Activated CD8-positive, alpha-beta memory T cell treated with anti-CD3 and anti-CD28 coated beads for 36 hours (primary cell): ENCODE data around the gene TBC1D8B. TPM values are rescaled to one million over a fixed set of nuclear protein-coding genes. Genes with fewer than 3 reads are reported as not detected.
"Not testable (repeated sequence)": the region's sequence is repeated elsewhere in the genome, so short reads cannot be mapped to it uniquely, and the experiment has no call there.

Experiments used
- CTCF ChIA-PET: fragments of 350-600 bp; sonication (Branson Sonifier 250); formaldehyde crosslinking; loops from one replicate; lab custom pipeline; 2021; ENCODE audit warnings: antibody characterized with exemption; lab: Charles Lee
- POLR2A ChIA-PET: fragments of 350-600 bp; sonication (Branson Sonifier 250); formaldehyde crosslinking; loops from one replicate; lab custom pipeline; 2021; ENCODE audit warnings: antibody characterized with exemption; lab: Charles Lee
- total RNA-seq, 2 experiments: library from RNA; stranded (reverse); gene quantifications; one replicate each; pipeline ENCODE4 v1.2.3, GENCODE V29; 2021

Gene TBC1D8B
- 1 to 10 TPM in 1 of 2 experiments, under 1 TPM in 1; 0.99 to 1.1 TPM for total RNA-seq

DNA sequence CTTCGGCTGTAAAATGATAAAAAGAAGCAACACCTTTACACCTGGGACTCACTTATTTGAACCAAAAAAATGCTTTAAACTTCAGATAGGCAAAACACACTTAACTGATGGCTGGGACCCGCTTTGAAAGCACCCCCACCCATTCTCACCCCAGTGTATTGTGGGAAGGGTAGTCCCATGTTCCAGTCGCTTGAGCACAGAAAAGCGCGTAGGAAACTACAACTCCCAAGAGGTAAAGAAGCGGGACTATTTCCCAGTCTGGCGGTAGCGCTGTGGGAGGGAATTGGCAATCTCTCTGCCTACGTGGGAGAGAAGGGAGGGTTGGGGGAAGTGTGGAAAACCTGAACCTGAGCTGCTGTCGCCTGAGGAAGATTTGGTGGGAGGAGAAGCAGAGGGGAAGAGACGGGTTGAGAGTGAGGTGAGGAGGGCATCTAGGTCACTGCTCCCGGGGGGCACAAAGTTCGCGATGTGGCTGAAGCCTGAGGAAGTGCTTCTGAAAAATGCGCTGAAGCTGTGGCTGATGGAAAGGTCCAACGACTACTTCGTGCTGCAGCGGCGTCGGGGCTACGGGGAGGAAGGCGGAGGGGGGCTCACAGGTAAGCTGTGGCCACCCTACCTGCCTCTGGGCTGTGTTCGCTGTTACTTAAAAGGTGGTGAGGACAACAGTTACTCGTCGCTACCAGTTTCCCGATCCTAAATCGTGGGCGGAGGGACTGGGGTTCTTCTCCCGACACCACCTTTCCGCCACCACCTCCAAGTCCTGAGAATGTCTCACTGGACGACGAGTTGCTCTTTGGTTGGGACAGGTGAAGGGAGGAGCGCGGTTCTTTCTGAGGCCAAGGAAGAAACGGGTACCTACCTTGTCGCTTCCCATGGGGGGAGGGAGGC is at the start of gene TBC1D8B:
Gene TBC1D8B (plus strand): TSS at position 286 of the 888 bp plus-strand sequence. CDS start 181 bp downstream, at position 467.
- ChIA-PET POLR2A (no interaction called here), CTCF (no interaction called here)

DNA sequence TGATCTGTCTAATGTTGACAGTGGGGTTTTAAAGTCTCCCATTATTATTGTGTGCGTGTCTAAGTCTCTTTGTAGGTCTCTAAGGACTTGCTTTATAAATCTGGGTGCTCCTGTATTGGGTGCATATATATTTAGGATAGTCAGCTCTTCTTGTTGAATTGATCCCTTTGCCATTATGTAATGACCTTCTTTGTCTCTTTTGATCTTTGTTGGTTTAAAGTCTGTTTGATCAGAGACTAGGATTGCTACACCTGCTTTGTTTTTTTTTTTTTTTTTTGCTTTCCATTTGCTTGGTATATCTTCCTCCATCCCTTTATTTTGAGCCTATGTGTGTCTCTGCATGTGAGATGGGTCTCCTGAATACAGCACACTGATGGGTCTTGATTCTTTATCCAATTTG is 33.2 kb upstream of the TBC1D8B start:
- CTCF ChIA-PET, POLR2A ChIA-PET: not testable (repeated sequence)

DNA sequence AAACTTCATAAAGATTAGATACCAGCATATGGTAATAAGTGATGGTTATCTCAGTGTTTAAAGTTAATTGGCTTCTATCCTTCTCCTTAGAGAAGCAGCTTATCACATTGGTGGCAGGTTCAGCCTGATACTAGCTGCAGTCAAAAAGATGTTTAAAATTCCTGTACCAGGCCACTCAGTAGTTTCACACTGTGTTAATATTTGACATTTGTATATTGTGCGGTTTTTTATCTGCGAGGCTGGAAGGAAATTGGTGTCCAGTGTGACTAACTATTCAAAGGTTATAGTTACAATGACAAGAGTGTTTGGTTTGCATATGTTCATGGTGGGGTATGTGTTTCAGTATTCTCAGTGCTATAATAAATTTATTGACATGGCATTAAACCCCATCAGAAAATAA is 27.5 kb upstream of the TBC1D8B start:
- ChIA-PET CTCF (no interaction called here), POLR2A (no interaction called here)

DNA sequence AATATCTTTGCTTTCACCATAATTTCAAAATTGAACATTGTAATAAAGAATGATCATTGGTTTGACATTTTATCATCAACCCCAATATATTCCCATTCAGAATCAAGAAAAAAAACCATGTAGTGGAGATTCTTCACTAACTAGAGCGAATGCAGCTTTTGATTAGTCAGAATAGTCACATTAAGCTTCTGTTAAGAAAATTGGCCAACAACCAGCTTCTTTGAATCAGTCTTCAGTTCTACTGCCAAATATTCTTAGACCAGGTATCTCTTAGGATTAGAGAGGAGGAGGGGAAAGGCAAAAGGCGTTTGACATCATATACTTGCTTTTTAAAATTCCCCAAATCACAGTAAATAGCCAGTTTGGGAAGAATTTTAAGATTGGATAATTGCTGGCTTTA is 22.2 kb upstream of the TBC1D8B start:
- CTCF ChIA-PET: no interaction called here
- POLR2A ChIA-PET: no interaction called here

DNA sequence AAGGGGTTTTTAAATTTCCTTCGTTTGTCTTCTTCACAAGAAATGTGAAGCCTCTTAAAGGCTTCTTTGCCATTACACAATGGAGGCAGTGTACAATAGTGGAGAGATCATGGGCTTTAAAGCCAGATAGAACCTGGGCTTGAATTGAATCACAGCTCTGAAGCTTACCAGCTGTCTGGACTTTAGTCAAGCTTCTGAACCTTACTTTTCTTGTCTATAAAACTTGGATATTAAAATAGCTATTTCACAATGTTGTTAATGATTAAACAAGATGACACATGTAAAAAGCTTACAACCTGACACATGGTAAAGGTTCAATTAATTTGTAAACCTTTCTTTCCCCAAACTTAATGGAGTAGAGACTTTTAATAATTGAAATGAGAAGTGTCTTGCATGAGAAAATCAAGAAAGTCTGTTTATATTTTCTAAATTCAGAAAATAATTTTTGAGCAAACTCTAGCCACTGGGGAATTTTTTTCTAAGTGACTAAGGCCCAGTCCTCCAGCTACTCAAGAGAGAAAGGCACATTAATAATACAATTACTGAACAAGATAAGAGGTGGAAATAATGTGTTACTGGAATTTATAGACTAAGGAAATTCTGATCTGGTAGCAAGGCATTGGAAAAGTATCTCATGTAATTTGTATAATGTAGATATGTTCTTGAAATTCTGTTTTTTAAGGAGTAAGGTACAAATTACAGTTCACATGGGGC is 21.7 kb upstream of the TBC1D8B start:
- ChIA-PET POLR2A (no interaction called here), CTCF (no interaction called here)

DNA sequence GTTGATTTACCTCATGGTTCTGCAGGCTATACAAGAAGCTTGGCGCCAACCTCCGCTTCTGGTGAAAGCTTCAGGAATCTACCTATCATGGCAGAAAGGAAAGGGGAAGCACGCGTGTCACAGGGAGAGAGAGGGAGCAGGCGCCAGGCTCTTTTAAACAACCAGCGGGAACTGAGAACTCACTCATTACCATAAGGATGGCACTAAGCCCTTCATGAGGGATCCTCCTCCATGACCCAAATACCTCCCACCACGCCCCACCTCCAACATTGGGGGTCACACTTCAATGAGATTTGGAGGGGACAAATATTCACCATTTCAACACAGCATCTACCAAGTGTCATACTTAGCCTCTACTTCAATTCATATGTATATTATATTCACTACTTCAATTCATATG is 18.8 kb upstream of the TBC1D8B start:
- ChIA-PET POLR2A (no interaction called here), CTCF (no interaction called here)

DNA sequence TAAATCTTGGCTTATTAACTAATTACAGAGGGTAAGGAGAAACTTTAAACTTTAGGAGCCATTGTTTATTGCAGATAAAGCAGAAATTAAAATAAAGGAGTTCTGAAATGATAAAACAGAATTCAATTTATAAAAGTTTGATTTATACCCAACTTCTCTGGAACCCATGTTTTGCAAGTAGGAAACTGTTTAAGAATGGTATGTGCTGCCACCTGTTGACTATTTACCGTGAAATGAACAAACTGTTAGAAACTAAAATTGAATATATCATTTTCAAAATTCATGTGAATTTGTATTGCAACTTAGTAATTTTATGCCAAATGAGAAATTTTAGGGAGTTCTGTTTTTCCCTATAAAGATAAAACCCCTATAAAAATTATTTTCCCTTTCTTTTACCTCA is 11.0 kb upstream of the TBC1D8B start:
- ChIA-PET POLR2A (no interaction called here), CTCF (no interaction called here)

DNA sequence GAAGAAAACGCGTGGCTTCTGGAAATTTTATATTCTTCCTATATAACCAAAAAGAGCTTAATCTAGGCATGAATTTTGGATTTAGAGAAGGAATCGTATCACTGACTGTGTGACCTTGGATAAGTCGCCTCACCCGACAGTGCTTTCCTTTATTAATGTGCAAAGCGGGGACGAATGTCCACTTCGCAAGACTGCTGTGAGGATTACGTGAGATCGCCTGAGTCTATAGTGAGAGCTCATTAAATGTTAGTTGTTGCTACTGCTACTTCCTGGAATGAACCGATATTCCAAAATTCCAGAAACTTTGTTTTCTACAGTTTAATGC is 448 bp upstream of the TBC1D8B start:
- POLR2A ChIA-PET: no interaction called here
- CTCF ChIA-PET: no interaction called here

DNA sequence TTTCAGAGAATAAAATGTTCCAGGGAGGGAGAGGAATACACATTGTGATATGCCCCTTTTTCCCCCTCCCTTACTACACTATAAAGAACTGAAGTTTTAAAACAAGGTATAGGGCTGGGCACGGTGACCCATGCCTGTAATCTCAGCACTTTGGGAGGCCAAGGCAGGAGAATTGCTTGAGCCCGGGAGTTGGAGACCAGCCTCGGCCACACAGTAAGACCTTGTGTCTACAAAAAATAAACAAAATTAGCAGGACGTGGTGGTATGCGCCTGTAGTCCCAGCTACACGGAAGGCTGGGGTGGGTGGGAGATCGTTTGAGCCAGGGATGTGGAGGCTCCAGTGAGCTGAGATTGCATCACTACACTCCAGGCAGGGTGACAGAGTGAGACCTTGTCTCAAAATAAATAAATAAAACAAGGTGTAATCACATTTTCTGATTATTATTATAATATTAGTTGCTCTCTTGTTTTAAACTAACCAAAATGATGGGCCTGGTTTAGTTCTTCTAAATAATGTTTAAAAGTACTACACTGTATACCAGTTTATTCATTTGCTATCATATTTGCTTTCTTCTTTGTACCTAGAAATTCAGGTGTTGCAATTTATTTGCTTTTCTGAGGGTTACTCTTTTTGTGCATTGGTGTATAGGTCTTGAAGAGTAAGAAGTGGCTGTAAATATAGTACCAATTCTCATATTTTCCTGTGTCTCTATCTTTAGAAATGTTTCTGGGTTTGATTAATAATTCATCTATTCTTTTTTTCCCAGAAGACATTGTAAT is 8.8 kb downstream of the TBC1D8B start:
- ChIA-PET POLR2A (no interaction called here), CTCF (no interaction called here)

DNA sequence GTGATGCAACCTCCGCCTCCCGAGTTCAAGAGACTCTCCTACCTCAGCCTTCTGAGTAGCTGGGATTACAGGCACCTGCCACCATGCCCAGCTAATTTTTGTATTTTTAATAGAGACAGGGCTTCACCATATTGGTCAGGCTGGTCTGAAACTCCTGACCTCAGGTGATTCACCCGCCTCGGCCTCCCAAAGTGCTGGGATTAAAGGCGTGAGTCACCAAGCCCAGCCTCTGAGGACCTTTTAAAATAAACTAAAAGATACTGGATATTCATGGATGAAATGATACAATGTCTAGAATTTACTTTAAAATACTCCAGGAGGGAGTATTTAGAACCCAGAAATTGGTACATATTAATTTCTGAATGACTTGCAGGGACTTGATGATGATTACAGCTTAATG is 10.5 kb downstream of the TBC1D8B start:
- CTCF ChIA-PET, POLR2A ChIA-PET: not testable (repeated sequence)

DNA sequence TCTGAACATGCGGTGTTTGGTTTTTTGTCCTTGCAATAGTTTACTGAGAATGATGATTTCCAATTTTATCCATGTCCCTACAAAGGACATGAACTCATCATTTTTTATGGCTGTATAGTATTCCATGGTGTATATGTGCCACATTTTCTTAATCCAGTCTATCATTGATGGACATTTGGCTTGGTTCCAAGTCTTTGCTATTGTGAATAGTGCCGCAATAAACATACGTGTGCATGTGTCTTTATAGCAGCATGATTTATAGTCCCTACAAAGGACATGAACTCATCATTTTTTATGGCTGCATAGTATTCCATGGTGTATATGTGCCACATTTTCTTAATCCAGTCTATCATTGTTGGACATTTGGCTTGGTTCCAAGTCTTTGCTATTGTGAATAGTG is 11.6 kb downstream of the TBC1D8B start:
- CTCF ChIA-PET, POLR2A ChIA-PET: not testable (repeated sequence)

DNA sequence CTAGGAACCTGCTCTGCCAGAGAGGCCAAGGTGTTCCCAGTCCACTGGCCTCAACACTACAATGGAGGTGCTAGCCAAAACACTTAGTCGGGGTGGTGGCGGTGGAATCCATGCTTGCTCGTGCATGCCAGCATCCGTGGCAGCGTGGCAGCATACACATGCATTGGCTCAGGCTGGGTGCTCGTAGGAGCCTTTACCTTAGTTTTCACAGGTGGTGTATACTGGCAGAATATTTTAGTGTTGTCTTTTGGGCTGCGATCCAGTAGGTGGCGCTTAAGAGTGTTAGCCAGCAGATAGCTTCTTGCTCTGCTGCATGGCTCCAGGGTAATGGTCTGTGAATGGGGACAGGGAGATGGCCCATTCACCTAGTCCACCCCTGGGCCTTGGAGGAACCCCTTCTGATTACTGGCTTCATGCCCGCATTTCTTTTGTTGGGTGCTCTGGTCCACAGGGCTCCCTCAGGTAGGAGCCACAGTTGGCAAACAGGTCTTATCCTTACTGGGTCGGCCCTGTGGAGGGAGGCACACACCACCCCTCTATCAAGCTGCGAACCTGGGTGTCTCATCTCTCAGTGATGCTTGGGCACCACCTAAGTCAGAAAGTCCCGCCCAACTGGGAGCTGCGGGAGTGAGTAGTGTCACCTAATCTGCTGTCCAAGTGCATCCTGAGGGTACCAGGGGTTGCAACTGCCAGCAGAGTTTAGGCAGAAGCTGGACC is 60.7 kb downstream of the TBC1D8B start:
- CTCF ChIA-PET: interaction anchor here (0.6 to 0.7 kb wide), 2 partner anchors 62 to 508 kb away, joined by 3 to 4 read pairs; no protein-coding TSS in a partner anchor
- POLR2A ChIA-PET: interaction anchor here (0.5 kb wide), 1 partner anchor 78 kb away, joined by 6 read pairs; no protein-coding TSS in a partner anchor

DNA sequence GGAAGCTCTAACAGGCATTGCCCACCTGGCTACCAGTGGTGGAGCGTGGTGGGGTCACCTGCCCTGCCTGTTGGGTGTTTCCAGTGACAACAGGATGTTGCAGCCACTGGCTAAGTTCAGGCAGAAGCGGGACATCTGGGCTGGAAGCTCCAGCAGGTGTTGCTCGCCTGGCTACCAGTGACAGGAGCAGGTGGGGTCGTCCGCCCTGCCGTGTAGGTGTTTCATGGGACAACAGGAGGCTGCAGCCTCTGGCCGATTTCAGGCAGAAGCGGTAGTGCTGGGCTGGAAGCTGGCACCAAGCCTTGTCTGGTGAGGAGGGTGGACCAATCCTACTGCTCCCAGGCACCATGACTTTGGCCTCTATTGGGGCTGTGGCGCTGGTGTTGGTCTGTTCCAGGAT is 61.2 kb downstream of the TBC1D8B start:
- ChIA-PET CTCF (no interaction called here), POLR2A (no interaction called here)

DNA sequence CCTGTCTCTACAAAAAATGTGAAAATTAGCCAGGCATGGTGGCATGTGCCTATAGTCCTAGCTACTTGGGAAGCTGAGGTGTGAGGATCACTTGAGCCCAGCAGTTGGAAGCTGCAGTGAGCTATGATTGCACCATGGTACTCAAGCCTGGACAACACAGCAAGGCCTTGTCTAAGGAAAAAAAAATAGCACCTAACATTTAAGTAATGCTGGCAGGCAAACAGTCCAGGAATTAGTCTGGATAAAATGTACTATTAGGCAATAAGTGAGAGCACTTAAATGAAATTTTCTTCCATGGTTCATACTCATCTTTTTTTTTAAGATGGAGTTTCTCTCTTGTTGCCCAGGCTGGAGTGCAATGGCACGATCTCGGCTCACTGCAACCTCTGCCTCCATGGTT is 70.3 kb downstream of the TBC1D8B start:
- POLR2A ChIA-PET, CTCF ChIA-PET: not testable (repeated sequence)

DNA sequence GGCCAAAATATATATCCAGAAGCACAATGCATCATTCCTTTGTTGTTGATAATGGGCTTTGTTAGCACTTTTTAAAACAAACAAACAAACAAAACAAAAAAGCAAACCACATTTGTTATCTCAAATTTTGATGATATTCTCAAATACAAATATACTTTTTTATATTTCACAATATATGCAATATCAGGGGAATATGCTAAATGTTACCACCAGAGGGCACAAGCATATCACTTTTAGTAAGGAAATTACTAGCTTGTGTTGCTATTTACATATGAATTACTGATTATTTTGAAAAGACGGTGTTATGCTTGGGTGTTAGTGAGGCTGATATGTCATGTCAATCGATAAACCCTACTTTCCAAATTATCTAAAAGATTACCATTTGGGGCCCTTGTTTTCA is 71.6 kb downstream of the TBC1D8B start:
- CTCF ChIA-PET: no interaction called here
- POLR2A ChIA-PET: no interaction called here

DNA sequence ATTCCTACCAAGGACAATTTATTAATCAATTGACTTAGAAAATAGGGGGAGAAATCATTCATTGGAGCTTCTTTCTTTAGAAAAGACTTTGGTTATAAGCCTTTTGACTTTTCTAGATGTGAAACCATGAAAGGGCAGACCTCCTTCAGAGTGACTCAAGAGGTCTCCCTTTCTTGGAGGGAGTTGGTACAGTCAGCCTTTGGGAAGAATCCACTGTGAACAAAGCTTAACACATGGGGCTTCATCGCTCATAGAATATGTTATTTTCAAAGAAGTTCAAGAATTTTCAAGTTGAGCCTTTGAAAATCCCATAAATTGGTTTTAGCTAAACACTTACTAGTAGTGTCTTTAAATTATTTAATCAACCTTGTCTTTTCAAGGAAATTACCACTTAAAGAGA is 72.7 kb downstream of the TBC1D8B start:
- CTCF ChIA-PET: no interaction called here
- POLR2A ChIA-PET: no interaction called here

DNA sequence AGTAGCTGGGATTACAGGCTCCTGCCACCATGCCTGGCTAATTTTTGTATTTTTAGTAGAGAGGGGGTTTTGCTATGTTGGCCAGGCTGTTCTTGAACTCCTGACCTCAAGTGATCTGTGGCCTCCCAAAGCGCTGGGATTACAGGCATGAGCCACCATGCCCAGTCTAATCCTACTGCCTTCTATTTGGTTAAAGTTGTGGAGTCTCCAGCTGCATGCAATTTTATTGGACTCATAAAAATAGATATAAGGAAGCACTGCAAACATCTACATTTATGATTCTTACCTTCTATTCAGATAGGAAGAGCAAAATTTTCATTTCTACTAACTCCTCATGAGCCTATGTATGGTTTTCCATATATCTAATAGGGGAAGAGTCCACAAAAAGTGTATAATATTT is 87.0 kb downstream of the TBC1D8B start:
- ChIA-PET POLR2A (no interaction called here), CTCF (no interaction called here)

DNA sequence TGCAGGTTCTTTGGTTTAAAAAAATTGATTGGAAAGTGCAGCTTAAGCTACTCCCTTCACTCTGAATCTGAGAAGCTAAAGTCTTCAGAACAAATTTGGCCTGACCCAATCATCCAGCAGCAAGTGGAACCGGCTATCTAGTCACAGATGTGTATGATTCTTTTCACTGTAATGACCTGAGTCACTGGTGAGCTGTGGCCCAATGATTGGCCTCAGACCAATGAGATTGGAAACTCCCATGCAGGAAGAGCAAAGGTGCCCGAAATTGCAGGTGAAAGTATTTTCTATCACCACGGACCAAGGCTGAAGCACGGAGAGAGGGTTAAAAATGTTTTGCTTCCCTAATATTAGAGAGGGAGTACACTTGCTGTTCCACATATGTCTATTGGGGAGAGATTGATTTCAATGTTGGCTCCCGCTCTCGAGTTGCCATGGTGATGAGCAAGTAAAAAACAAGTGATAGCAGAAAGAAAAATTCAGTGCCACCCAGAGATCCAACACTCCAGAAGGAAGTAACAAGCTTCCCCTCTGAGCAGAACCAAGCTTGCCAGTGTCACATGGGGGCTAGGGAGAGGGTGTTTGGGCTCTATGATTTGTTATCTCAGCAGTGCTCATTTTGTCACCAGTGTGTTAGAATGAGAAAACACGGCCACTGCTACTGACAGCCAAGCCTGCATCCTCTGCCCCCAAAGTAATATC is 89.4 kb downstream of the TBC1D8B start:
- POLR2A ChIA-PET: no interaction called here
- CTCF ChIA-PET: no interaction called here

DNA sequence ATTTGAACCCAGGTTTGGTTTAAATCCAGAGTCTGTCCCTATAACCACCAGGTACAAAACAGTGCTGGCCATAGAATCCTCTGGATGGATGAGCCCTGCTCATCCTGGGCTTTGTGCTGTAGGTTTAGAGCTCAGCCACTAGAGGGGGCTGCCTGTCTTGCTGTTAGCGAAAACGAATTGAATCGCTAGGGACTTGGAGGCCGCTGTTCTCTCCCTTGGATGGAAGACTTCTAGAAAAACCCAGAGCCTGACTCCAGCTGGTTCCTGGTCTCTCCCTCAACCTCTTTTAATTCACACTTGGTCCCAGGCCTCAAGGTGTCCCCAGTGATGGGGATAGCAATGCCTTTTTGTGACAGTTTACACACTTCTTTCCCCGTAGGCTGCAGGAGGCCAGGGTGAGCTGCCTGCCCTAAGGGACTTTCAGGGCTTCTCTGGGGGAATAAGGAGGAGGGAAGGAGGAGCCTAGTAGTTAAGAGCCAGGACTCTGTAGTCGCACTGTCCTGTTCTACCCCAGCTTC is 92.0 kb downstream of the TBC1D8B start:
- CTCF ChIA-PET: interaction anchor here (1.0 kb wide), 1 partner anchor 23 kb away, joined by 3 read pairs; no protein-coding TSS in a partner anchor
- POLR2A ChIA-PET: no interaction called here
